ENCODE results near the gene TMEM141. TPM values are rescaled to one million over a fixed set of nuclear protein-coding genes. Genes with fewer than 3 reads are reported as not detected.
"Not testable (repeated sequence)": the region's sequence is repeated elsewhere in the genome, so short reads cannot be mapped to it uniquely, and the experiment has no call there.

Gene TMEM141
- total RNA-seq, 1 experiment from 2014 or later = 32.7 TPM

DNA sequence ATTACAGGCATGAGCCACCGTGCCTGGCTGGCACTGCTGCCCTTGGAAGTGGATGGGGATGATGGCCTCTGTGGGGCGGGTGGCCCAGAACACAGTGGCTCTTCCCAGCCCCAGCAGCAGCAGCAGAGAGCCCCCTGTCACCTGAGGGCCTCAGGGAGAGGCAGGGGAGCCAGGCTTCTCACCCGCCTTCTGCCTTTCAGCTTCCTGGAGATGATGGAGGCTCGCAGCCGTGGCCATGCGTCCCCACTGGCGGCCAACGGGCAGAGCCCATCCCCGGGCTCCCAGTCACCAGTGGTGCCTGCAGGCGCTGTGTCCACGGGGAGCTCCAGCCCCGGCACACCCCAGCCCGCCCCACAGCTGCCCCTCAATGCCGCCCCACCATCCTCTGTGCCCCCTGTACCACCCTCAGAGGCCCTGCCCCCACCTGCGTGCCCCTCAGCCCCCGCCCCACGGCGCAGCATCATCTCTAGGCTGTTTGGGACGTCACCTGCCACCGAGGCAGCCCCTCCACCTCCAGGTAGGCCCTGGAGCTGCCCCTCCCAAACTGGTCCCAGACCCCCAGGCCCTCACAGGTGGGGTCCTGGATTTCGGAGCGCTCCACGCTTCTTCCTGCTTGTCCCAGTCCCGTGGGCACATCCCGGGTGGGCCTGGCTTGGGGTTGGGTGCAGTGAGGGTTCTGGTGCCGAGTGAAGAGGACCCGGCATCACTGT is 46.2 kb downstream of the TMEM141 start:
- peaks cover 28% of the 10 kb centered on the region for H3K4me1 ChIP-seq (ENCODE audit: insufficient read depth, low read length, poor library complexity, severe bottlenecking)
- no TSS peak for BruUV-seq (replicated peaks)
- no peak for DNase-seq (ENCODE audit: low spot score)
- H3K27ac ChIP-seq (ENCODE audit: low read depth, low read length, poor library complexity, severe bottlenecking) = no peak overlapping the region
- no peak overlapping the region for H3K4me3 ChIP-seq (ENCODE audit: low read depth, low read length, poor library complexity, severe bottlenecking)
- ChIA-PET CTCF (no interaction called here), POLR2A (ENCODE audit: low non-redundant PET) (no interaction called here)
- no peaks in the 10 kb centered on the region for H3K27me3 ChIP-seq (replicated peaks; ENCODE audit: insufficient read depth, low read depth, low read length, poor library complexity)
- H3K9me3 ChIP-seq (ENCODE audit: low read depth, low read length, poor library complexity, severe bottlenecking) = no peaks in the 10 kb centered on the region
- intact Hi-C loops (cut with micrococcal nuclease; ENCODE audit: unreplicated experiment) = no loop called here
- TF ChIP-seq CTCF (conservative IDR thresholded peaks at IDR 0.05; ENCODE audit: low read depth, low read length) (no peak), EZH2 (IDR thresholded peaks at IDR 0.05; ENCODE audit: borderline replicate concordance, low read depth, low read length, poor library complexity, severe bottlenecking) (no peak)
- peaks cover 28% of the 10 kb centered on the region for H3K36me3 ChIP-seq (ENCODE audit: insufficient read depth, low read length, poor library complexity, severe bottlenecking)

- intact Hi-C loops (cut with micrococcal nuclease; ENCODE audit: unreplicated experiment); CTCF ChIA-PET; POLR2A ChIA-PET (ENCODE audit: low non-redundant PET): not testable (repeated sequence)
These were observed 46.7 kb downstream of the TMEM141 start for GRCh38 chr9:136837856-136838277.

DNA sequence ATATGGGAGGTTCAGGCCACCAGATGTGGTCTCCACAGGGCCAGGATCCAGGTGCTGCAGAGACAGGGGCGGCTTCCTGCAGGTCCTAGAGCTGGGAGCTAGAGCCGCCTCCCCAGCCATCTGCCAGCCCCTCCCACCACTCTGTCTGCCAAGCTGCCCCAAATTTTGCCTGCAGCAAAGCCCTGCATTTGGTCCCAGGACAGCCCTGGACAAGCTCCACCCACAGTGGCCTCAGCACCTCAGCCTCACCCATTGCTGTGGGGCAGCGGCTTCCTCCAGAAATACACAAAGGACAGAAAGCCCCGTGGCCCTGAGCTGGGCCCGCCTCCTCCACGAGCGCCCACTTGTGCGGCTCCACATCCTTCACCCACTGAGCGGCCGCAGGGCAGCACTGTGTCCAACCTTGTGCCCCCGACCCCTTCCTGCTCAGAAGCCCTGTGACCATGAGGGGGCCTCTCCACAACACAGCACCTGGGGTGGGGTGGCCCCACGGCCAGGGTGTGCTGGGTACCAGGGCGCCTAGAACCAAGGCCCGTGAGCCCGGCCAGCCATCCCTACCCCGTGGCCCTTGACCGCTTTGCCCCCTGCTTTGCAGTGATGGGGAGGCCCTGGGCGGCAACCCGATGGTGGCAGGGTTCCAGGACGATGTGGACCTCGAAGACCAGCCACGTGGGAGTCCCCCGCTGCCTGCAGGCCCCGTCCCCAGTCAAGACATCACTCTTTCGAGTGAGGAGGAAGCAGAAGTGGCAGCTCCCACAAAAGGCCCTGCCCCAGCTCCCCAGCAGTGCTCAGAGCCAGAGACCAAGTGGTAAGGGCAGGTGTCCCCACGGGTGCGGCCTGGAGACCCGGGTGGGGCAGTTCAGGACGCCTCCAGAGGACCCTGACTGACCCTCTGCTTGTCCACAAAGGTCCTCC is 47.4 kb downstream of the TMEM141 start:
- Histone ChIP-seq H3K4me1 (ENCODE audit: insufficient read depth, low read length, poor library complexity, severe bottlenecking) (peaks cover 32% of the 10 kb centered on the region), H3K27ac (ENCODE audit: low read depth, low read length, poor library complexity, severe bottlenecking) (no peak overlapping the region), H3K4me3 (ENCODE audit: low read depth, low read length, poor library complexity, severe bottlenecking) (no peak overlapping the region), H3K36me3 (ENCODE audit: insufficient read depth, low read length, poor library complexity, severe bottlenecking) (peaks cover 26% of the 10 kb centered on the region), H3K9me3 (ENCODE audit: low read depth, low read length, poor library complexity, severe bottlenecking) (no peaks in the 10 kb centered on the region), H3K27me3 (replicated peaks; ENCODE audit: insufficient read depth, low read depth, low read length, poor library complexity) (no peaks in the 10 kb centered on the region)
- no peak for TF ChIP-seq EZH2 (IDR thresholded peaks at IDR 0.05; ENCODE audit: borderline replicate concordance, low read depth, low read length, poor library complexity, severe bottlenecking)
- no peak for TF ChIP-seq CTCF (conservative IDR thresholded peaks at IDR 0.05; ENCODE audit: low read depth, low read length)
- POLR2A ChIA-PET (ENCODE audit: low non-redundant PET) = interaction anchor here (0.6 kb wide), 1 partner anchor 18 kb away, joined by 5 read pairs; no protein-coding TSS in a partner anchor
- intact Hi-C loops (cut with micrococcal nuclease; ENCODE audit: unreplicated experiment) = no loop called here
- CTCF ChIA-PET = no interaction called here
- BruUV-seq (replicated peaks) = no TSS peak
- no peak for DNase-seq (ENCODE audit: low spot score)

More at GRCh38 chr9:136837856-136838277, 46.7 kb downstream of the TMEM141 start:
- H3K4me3 ChIP-seq (ENCODE audit: low read depth, low read length, poor library complexity, severe bottlenecking); BruUV-seq (replicated peaks); H3K27me3 ChIP-seq (replicated peaks; ENCODE audit: insufficient read depth, low read depth, low read length, poor library complexity); H3K9me3 ChIP-seq (ENCODE audit: low read depth, low read length, poor library complexity, severe bottlenecking); DNase-seq (ENCODE audit: low spot score); H3K27ac ChIP-seq (ENCODE audit: low read depth, low read length, poor library complexity, severe bottlenecking): not testable (repeated sequence)
- Histone ChIP-seq H3K36me3 (ENCODE audit: insufficient read depth, low read length, poor library complexity, severe bottlenecking) (peaks cover 26% of the 10 kb centered on the region), H3K4me1 (ENCODE audit: insufficient read depth, low read length, poor library complexity, severe bottlenecking) (peaks cover 32% of the 10 kb centered on the region)

Measured in A673 (cell line).